ENCODE results near the gene CIITA.
"Not testable (repeated sequence)": the region's sequence is repeated elsewhere in the genome, so short reads cannot be mapped to it uniquely, and the experiment has no call there.

Gene CIITA

DNA sequence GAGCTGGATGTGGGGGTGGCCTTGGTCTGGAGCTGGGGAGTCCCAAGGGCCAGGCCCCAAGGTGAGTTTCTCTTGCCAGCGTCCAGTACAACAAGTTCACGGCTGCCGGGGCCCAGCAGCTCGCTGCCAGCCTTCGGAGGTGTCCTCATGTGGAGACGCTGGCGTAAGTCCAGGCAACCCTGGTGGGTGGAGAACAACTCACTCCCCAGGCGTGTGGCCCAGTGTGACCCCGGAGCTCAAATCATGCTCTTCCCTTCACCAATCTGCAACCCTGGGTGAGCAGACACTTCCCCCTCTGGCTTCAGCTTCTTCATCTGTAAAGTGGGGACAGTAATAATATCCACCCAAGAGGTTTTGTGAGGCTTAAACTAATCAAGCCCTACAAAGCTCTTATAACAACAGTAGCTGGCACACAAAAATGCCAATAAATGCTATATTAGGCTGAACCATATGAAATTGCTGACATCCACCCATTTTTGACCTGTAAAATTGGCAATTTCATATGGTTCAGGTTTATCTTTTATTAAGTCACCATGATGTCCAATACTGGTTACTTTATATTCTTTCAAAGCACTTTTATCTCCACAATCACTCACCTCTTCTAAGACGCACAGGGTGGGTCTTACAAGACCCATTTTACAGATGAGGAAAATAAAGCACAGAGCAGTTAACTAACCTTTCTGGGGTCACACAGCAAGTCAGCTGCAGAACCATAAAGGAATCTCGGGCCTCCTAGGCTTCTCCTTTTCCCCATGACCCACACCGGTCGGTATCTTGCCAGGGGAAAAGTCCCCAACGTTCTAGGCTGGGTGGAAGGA is 45.5 kb downstream of the CIITA start:
- no peak for DNase-seq

DNA sequence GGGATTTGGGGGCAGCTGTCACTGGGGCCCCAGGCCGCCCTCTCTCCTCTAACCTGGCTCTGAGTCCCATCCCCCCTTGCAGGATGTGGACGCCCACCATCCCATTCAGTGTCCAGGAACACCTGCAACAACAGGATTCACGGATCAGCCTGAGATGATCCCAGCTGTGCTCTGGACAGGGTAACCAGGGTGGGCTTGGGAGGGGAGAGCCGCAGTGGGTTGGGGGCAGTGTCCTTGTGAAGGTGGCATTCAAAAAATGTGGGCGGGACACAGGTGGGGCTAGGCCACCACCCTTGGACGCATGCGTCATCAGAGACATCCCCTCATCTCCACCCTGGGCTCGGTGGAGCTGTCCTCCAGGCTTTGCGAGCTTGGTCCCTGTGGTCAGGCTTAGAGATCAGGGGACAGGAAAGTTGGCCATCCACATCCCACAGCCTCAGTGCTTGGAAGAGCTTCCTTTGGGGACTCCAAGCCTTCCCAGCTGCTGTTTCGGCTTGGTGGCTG is 46.2 kb downstream of the CIITA start:
- no peak for DNase-seq

DNA sequence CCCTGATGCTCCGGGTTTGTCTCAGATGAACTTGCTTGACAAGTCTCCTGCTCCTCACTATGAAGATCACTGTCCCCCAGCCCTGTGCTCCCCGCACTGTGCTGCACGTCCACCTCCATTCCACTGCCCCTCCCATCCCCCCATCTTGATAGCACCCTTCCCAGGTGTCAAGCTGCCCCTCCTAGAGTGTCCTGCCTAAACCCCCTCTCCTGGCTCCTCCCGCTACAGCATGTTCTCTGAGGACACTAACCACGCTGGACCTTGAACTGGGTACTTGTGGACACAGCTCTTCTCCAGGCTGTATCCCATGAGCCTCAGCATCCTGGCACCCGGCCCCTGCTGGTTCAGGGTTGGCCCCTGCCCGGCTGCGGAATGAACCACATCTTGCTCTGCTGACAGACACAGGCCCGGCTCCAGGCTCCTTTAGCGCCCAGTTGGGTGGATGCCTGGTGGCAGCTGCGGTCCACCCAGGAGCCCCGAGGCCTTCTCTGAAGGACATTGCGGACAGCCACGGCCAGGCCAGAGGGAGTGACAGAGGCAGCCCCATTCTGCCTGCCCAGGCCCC is 46.7 kb downstream of the CIITA start:
- DNase-seq, result no peak

DNA sequence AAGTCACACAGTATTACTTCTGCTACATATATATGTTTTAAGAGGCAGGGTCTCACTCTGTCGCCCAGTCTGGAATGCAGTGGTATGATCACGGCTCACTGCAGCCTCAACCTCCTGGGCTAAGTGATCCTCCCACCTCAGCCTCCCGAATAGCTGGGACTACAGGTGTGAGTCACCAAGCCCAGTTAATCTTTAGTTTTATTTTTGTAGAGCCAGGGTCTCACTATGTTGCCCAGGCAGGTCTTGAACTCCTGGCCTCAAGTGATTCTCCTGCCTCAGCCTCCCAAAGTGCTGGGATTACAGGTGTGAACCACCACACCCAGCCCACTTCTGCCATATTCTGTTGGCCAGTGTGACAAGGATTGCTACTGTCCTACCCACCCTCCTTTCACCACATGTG is 48.3 kb downstream of the CIITA start:
- not testable (repeated sequence) for DNase-seq

DNA sequence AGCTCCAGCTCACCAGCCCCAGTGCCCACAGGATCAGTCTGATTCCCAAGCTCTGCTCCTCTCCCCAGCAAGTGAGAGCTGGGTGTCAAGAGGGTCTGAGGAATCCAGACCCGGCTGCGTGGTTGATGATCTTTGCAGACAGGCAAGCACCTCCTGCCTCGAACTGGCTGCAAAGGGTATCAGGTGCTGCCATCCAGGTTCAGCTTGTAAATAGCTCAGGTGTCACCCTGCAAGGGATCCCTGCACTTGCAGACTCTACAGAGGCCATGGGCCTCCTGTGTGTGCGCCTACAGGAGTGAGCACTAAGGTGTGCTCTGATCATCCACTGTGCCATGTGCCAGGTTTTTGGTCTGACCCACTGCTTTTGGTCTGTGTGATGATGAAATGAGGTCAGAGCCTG is 49.1 kb downstream of the CIITA start:
- DNase-seq, result no peak

DNA sequence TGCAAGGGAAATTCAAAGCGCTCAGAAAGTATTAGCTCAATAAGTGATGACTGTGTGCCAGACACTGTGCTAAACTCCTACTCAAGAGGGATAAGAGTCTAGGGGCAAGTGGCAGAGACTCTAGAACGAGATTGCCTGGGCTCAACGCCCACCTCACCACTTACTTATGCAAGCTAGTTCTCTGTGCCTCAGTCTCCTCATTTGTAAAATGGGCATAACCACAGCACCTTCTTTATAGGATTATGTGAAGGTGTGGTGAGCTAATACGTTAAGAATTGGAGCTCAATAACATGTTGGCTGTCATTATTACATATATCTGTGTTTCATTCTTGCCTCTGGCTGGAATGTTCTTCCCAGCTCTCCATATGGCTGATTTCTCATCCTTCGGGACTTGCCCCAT is 49.9 kb downstream of the CIITA start:
- DNase-seq, result no peak

DNA sequence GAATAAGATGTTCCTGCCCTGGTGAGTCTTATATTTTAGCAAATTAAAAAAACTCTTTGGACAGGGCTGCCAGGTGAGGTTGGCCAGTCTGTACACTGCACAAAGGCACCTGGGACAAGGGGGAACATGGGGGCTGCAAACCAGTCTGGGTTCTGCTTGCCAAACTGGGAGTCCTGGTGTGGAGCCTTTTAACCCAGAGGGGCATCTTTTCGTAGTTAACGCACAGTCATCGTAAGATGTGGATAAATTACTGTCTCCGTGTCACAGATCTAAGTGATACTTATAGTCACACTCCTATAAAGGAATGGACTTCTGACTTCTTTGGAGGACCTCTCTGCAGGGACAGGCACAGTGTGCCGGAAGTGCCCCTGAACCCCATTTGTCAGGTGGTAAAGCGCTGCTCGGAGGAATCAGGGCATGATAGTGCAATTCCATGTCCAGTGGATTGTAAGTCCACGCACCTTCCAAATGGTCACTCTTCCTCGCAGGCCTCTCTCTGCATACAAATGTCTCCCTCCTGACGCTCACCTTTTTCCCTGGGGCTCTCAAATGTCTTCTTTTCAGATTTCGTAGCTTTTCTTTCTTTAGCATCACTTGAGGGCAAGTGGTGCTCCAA is 50.6 kb downstream of the CIITA start:
- DNase-seq, result no peak

DNA sequence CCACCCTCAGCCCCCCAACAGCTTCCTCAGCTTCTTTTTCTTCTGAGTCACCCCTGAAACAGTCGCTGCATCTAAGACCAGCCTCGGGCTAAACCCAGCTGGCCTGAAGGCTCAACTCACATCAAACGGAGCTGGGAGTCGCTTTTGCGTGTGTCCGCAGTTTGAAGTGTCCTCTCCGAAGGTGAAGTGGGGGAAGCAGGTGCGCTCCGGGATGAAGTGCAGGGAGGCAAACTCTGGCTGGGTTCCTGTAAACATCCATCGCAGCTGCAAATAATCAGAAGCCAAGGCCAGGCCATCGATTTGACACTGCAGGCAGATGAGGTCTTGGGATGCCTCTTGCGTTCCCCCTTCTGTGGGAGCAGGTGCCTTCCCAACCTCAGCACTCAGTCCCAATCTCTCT is 52.1 kb downstream of the CIITA start:
- not testable (repeated sequence) for DNase-seq

DNA sequence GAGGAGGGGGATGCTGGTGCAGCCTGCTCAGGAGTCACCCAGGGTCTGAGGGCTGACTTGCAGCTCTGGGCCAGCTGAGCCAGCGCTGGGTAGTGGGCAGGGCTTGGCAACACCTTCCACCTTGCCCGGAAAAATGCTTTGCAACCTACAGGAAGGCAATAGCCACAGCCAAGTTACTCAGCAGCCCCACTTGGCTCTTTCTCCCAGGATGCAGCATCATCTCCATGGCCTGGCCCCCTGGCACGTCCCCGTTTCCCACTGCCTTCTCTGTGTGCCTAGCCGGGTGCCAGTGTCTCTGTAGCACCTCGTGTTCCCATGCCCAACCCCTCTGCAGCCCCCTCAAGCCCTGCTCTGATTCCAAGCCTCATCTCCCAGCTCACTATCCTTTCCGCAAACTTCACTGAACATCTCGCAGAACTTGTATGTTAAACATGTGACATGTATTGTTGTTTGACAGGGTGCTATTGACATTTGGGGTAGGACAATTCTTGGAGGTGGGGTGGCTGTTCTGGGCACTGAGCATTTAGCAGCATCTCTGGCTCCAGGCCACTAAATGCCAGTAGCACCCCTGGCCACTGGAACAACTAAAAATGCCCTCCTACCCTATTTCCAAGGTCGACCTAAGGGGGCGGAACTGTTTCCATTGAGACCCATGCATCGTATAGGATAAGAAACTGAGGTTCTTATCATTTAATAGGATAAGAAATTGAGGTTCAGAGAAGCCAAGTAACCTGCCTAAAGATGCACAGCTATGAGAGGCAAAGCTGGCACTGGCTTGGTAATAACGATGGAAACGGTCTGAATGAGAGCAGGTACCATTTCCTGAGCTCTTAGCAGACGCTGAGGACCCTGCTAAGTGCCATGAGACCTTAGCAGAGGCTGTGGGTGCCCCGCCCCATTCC is 53.1 kb downstream of the CIITA start:
- no peak for DNase-seq

DNA sequence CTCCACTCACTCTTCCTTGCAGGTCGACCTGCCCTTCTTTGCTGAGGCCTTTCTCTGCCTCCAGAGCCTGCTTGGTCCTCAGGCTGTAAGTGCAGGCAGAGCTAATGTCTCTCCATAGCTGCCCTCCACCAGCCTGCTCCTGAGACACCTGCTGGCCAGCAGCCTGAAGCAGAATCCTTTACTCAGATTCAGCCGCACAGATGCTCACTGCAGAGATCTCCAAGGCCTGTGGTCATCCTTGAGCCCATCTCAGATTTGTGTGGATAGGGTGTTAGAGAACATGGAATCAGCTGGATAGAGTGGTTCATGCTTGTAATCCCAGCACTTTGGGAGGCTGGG is 53.7 kb downstream of the CIITA start:
- DNase-seq, result no peak

DNA sequence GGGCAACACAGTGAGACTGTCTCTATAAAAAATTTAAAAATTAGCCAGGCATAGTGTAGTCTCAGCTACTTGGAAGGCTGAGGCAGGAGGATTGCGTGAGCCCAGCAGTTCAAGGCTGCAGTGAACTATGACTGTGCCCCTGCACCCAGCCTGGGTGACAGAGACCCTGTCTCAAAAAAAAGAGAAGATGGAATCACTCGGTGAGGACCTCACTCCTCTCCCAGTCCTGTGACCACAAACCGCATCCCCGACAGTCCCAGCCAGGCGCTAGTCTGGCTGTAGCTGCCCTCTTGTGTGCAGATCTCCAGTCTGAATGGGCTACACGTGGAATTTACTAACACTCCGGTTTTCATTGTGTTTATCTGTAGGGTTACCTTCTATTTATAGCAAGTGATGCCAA is 54.1 kb downstream of the CIITA start:
- no peak for DNase-seq

DNA sequence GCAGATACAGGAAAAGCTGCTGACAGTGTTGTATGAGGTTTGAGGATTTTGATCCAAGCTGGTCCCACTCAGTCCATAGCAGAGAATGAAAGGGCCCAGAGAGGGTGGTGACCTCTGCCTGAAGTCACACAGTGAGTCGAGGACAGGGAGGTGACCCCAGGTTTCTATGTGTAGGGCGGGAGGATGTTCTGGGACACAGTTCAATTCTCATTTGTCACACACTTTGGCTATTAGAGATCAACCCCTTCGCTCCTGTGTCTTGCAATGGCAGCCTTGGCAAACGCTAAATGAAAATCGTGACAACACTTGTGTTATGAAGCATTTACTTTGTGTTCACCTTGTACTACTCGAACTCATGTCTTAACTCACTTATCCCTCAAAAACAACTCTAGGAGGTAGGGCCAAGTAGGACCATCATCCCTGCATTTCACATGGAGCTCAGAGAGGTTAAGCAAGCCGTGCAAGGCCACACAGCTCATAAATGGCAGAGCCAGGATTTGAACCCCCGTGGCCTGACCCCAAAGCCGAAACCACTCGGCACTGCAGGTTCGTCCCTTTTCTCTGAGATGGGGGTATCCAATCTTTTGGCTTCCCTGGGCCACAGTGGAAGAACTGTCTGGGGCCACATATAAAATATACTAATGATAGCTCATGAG is 55.1 kb downstream of the CIITA start:
- no peak for DNase-seq

DNA sequence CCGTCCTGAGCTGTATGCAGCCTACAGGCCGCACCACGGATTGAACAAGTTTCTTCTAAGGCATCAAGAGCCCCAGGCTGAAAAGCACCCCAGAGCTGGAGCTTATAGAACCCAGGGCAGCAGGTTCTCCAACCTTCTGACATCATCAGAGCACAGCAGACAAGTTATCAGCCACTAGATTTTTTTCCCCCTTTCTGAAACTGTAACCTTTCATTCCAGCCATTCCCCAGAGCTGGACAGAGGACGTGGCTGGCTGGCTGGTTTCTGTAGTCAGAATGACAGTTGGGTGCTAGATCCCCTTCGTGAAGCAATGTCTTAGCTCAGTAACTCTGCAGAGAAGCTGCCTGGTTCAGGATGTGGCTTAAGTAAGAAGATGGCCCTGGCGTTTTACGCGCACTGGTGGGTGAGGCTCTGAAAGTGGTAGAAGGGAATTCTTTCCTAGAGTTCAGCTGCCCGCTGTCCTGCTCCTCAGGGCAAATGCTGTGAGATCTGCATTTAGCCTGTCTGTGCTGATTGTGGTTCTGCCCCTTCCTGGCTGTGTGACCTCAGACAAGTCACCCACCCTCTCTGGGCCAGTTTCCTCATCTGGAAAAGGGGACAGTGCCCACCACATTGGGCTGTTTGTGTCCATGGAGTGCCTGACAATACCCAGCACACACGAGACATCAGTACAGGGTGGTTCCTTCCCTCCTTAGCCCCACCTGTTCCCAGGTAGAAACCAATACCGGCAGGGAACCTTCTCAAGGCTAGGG is 56.1 kb downstream of the CIITA start:
- DNase-seq, result no peak

DNA sequence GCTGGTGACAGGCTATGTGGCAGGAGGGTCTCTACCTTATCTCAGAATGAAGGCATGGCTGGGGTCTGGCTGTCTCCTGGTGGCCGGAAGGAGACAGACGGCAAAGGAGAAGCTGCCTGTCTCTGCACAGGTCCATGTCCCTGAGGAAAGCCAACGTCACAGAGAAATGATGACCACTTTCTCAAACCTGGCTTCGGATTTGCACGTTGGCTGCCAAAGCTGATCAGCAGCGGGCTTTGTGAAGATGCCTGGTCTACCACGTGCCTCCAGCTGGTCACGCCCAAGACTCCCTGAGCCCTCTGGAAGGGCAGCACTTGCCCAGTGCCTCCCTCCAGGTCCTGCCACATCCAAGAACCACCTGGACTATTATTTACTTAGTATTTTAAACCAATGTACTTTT is 56.9 kb downstream of the CIITA start:
- DNase-seq, result no peak

DNA sequence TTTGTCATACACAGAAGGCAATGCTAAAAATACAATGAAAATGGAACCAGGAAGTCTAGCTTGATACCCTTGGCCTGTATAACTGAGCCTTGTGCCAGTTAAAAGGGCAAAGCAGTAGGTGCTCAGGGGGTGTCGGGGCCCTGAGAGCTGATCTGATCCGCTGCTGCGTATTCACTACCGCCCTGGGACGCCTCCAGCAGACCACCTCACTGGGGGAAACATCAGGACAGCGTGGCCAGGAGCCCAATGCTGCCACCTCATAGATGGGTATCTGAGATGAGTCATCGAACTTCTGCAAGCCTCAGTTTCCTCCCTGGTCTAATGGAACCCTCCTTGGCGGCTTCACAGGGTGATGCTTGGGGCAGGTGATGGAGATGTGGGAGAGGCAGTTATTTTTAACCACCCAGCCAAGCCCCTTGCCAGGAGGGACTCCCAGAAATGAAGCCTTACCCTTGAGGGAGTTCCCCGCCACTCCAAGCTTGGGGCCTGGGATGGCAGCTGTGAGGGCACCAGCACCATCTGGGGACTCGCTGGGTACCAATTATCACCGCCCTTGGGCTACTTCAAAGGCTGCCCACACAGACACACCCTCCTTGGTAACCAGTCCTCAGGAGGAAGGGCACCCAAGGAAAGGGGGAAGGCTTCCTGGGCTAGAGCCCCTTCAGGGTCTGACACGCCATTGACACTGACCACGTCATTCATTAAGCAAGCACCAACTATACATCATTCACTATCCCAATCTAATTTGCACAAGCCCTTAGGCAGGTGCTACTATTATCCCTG is 57.5 kb downstream of the CIITA start:
- DNase-seq, result no peak

DNA sequence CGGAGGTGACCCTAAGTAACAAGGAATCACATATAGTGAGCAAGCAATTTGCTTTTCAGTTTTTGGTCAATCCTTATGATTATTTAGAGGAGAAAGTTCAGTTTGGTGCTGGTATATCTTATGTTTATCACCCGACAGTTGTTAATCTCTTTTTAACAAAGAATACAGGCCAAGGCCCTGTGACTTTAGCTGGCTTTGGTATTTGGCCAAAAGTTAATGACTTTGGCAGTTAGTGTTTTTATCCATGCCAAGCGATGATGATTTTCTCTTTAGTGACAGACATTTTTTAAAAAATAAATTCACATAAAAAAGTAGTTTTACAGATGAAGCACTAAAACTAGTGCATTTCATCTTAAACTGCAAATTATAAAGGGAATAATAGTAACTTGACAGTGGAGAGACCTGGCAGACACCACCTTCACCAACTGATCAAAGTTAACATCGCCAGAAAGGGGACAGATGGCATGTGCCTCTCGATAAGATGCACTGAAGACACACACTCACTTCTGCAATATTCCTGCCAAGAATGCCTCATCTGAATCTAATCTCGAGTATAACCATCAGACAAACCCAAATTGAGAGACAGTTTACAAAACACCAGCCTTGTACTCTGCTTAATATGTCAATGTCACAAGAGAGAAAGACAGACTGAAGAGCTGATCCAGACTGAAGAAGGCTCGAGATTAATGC is 58.4 kb downstream of the CIITA start:
- DNase-seq, result no peak

DNA sequence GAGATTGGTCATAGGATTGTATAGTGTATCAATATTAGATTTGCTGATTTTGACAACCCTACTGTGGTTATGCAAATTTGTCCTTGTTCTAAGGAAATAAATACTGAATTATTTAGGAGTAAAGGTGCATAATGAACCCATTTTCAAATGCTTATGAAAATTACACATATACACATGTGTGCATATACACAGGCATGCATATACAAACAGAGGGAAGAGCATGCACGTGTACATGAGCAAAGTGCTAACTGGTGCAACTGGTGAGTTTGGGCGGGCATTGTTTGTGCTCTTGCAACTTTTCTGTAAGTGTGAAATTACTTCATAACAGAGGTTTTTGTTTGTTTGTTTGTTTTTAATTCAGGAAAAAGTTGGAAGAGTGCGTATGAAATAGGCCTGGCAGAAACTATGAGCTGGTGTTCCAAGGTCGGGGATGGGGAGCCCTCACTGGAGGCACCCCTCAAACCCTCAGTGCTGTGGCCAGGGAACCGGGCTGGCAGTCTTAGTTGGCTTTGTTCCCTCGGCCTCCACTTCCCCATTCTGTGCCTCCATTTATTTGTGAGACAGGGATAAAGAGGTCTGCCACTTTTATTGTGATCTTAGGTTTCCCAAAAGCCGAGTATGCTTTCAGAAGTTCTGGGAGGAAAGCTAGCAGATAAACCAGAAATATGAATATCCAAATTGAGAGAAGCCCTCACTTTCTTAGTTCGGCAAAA is 59.4 kb downstream of the CIITA start:
- DNase-seq, result no peak

DNA sequence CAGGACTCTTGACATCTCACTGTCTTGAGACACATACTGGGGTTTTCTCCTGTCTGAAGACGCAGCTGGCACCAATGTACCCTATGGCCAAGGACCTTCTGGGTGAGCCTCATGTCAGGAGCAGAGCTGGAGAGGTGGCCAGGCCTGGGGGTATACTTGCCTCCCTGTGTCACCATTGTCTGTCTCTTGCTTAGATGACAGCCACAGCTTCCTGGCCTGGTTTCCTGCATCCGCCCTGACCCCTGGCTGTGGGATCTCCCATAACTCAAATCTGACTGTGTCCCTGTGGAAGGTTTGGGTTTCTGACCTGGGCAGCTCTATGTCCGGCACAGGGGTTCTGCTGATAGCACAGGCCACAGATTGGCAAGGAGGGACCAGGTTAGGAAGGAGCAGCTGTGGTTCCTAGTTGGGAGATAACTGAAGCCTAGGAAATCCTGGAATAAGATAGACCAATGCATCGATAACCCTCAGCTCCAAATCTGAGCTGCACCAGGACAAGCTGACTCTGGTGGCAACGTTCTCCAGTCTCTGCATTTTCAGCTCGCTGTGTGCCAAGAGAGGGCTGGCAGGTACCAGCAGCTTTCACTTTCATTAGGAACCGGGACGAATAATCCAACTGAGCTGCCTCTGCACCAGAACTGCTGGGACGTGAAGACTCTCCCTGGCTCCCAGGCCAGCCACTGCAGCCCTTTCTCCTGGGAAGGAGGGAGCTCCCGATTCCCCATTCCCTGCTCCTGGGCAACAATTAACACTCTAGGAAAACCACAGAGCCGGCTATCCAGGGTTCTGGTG is 60.3 kb downstream of the CIITA start:
- DNase-seq, result no peak

DNA sequence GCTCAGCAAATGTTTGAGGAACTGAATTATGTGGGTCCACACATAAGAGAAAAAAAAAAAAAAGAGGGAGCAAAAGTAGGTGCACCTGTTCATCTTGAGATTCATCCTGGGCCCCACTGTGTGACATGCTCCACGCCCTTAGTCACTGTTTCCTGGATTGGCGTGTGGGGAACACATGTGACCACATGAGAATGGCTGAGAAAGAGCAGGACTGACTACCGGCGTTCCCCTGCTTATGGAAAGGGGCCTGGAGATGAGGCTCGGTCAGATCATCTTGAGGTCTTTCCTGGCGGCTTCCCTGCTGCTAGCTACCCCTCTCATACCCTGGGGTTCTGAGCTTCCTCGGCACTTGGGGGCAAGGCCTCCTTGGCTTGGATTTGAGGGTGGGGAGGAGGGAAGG is 61.3 kb downstream of the CIITA start:
- peak; percentile 60 for DNase-seq

All from activated CD4-positive, alpha-beta T cell treated with anti-CD3 and anti-CD28 coated beads for 48 hours (primary cell).